ENCODE measurements around the gene MYOM1.
"Not testable (repeated sequence)": the region's sequence is repeated elsewhere in the genome, so short reads cannot be mapped to it uniquely, and the experiment has no call there.

The MYOM1 gene

DNA sequence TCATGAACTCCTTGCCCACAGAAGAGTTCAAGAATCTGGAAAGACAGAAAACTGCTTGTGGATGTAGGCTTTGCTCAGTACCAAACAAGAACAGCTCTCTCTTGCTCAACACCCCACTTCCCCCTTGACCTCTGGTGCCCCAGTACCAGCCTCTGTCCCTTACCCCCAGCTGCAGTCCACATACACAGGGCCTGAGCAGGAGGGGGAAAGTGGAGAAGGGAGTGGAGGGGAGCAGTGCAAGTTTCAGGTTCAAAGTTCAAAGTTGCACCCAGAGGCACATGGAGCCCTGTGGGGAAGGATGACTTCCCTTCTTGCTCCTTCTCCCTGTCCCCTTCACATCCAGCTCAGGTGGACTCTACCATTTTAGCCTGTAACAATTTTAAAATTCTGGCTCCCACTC lies 145.7 kb downstream of the MYOM1 start:
- no peak overlapping the region for H3K4me3 ChIP-seq (ENCODE audit: control insufficient read depth, low read depth, low read length)
- TF ChIP-seq, protein P1, sequence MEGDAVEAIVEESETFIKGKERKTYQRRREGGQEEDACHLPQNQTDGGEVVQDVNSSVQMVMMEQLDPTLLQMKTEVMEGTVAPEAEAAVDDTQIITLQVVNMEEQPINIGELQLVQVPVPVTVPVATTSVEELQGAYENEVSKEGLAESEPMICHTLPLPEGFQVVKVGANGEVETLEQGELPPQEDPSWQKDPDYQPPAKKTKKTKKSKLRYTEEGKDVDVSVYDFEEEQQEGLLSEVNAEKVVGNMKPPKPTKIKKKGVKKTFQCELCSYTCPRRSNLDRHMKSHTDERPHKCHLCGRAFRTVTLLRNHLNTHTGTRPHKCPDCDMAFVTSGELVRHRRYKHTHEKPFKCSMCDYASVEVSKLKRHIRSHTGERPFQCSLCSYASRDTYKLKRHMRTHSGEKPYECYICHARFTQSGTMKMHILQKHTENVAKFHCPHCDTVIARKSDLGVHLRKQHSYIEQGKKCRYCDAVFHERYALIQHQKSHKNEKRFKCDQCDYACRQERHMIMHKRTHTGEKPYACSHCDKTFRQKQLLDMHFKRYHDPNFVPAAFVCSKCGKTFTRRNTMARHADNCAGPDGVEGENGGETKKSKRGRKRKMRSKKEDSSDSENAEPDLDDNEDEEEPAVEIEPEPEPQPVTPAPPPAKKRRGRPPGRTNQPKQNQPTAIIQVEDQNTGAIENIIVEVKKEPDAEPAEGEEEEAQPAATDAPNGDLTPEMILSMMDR (IDR thresholded peaks at IDR 0.05; ENCODE audit: control insufficient read depth, insufficient read depth, low read depth, low read length, missing control alignments), result no peak
- DNase-seq (ENCODE audit: low read depth), result no peak

DNA sequence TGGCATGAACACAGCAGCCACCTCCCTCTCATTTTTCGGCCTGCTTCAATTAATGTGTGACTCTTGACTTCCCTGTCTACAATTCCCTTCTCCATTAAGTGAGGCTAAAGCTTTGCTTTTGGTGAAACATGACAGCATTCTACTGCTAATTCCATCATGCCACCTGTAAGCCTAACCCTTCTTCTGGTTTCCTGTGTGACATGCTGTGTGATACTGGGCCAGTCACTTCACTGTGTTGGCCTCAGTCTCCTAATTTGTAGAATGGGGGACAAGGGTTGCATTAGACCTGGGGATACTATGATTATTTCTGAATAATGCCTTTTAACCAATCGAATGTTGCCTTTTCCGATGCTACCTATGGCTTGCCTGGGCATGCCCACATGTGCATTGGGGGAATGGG lies 146.4 kb downstream of the MYOM1 start:
- DNase-seq (ENCODE audit: low read depth); H3K4me3 ChIP-seq (ENCODE audit: control insufficient read depth, low read depth, low read length): not testable (repeated sequence)

DNA sequence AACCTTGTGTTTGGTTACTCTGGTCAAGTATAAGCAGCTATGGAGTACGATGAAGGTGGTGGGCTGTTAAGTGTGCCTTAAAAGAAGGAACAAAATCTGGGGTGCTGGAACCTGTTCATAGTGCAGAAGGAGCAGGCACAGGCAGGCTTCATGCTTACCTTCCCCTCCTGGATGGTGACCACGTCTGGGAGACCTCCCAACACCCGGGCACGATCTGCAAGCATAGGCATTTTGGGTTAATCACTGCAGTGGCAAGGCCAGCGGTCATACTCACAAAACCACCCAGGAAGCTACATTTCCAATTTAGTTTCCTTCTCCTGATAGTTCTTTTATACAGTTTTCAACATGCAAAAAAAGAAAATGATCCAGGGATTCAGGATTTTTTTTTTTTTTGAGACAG lies 148.1 kb downstream of the MYOM1 start:
- no peak overlapping the region for H3K4me3 ChIP-seq (ENCODE audit: control insufficient read depth, low read depth, low read length)
- TF ChIP-seq, protein P1 (IDR thresholded peaks at IDR 0.05; ENCODE audit: control insufficient read depth, insufficient read depth, low read depth, low read length, missing control alignments), result no peak
- no peak for DNase-seq (ENCODE audit: low read depth)

DNA sequence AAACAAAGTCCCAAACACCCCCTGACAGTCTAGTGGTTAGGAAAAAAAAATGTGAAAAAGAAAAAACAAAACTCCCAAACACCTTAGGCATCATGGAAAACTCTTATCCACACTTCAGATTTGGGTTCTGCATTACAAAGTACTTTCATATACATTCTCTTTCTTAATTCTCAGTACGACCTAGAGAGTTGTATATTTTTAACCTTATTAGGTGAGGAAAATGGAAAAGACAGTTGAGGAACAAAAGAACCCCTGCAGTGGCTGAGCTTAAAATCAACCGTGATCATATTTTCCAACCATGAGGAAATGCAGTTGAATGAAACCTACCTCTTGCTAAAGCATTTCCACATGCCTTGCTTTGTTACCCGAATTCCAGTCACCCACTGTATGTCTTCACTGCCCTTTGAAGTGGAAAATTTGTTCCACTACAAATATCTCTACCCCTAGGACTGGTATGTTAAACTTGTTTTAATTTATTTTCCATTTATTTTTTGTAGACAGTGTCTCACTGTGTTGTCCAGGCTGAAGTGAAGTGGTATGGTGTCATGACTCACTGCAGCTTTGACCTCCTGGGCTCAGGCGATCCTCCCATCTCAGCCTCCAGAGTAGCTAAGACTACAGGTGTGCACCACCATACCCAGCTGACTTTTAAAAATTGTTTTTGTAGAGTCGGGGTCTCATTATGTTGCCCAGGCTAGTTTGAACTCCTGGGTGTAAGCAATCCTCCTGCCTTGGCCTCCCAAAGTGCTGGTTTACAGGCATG lies 149.9 kb downstream of the MYOM1 start:
- no peak for DNase-seq (ENCODE audit: low read depth)
- H3K4me3 ChIP-seq (ENCODE audit: control insufficient read depth, low read depth, low read length), result no peak overlapping the region
- TF ChIP-seq, protein P1 (IDR thresholded peaks at IDR 0.05; ENCODE audit: control insufficient read depth, insufficient read depth, low read depth, low read length, missing control alignments), result no peak

DNA sequence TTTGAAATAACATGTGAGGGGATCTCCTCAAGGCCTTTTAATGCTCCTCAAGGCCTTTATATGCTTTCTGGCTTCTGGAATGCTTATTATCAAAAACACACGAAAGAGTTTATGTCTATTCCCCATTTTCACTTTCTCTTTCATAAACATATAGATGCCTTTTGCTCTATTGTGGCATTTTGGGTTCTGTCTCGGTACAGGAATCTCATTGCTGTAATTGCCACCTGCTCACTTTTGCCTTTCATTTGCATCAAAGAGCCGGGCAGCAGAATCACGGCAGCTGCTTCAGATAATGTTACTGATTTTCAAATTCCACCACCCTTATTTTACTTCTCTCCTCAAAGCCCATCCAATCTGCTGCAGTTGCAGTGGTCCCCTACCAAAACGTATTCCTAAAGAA lies 152.0 kb downstream of the MYOM1 start:
- no peak overlapping the region for H3K4me3 ChIP-seq (ENCODE audit: control insufficient read depth, low read depth, low read length)

GRCh38 chr18:3067165-3067661 lies 152.6 kb downstream of the MYOM1 start:
- no peak for DNase-seq (ENCODE audit: low read depth)
- TF ChIP-seq, protein P1 (IDR thresholded peaks at IDR 0.05; ENCODE audit: control insufficient read depth, insufficient read depth, low read depth, low read length, missing control alignments), result no peak
- H3K4me3 ChIP-seq (ENCODE audit: control insufficient read depth, low read depth, low read length), result no peak overlapping the region

More for the DNA sequence above, 152.0 kb downstream of the MYOM1 start:
- TF ChIP-seq, protein P1 (IDR thresholded peaks at IDR 0.05; ENCODE audit: control insufficient read depth, insufficient read depth, low read depth, low read length, missing control alignments), result no peak
- no peak for DNase-seq (ENCODE audit: low read depth)

DNA sequence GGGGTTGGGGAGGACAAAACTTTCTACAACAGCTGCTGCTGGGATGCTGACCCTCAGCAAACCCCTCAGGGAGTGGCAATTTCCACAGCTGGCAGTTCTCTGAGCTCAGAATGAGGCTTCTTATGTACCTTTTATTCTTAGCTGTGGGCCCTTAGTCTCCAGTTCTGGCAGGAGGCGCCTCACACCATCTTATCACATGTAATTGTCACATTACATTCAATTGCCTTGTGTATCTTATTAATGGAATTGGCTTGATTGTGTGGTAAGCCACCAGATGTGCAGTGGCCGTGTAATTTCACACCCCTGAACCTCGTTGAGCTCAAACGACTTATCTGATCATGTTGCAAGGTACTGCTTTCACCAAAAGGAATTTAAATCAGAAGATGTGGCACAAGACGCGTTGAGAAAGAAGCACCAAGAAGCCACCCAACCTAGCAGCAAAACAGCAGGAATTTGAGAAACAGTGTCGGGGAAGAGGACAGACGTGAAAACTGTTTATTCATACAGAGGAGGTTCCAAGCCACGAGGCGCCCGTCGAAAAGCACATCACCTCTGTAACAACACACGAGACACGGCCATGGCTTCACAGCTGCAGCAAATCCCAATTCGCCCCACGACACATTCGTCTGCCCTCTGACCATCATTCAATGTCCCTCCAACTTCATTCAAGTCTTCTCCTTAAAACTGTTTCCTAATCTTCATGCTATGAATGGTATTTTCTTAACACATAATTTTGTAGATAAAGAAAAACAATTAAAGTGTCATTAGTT lies 153.2 kb downstream of the MYOM1 start:
- TF ChIP-seq, protein P1 (IDR thresholded peaks at IDR 0.05; ENCODE audit: control insufficient read depth, insufficient read depth, low read depth, low read length, missing control alignments), result no peak

GRCh38 chr18:3063766-3064165 lies 156.0 kb downstream of the MYOM1 start:
- not testable (repeated sequence) for H3K4me3 ChIP-seq (ENCODE audit: control insufficient read depth, low read depth, low read length); DNase-seq (ENCODE audit: low read depth)

More for the DNA sequence above, 153.2 kb downstream of the MYOM1 start:
- DNase-seq (ENCODE audit: low read depth), result no peak
- H3K4me3 ChIP-seq (ENCODE audit: control insufficient read depth, low read depth, low read length), result no peak overlapping the region

Data from AG09309 (cell line).